Calu3 (cell line): ENCODE results near the gene TLR1. TPM values are rescaled to one million over a fixed set of nuclear protein-coding genes. Genes with fewer than 3 reads are reported as not detected.

Experiments
- BruUV-seq: library from RNA; stranded (reverse); fragments of 400-500 nt; replicated peaks from 2 replicates; lab custom pipeline; 2021; lab: Mats Ljungman, UMichigan
- CTCF ChIA-PET: fragments of 300-600 bp; sonication (Branson Sonifier 250); formaldehyde crosslinking; loops from one replicate; lab custom pipeline; 2022; ENCODE audit warnings: antibody characterized with exemption; lab: Charles Lee
- DNase-seq: peaks from one replicate; pipeline ENCODE4 v3.0.0; 2022
- H3K27ac Mint-ChIP-seq: one replicate; pipeline ENCODE4 v1.8.0; 2022; ENCODE audit warnings: mixed read lengths; ENCODE audit not compliant: unreplicated experiment
- H3K27me3 Mint-ChIP-seq: one replicate; pipeline ENCODE4 v1.8.0; 2022; ENCODE audit warnings: mixed read lengths; ENCODE audit not compliant: unreplicated experiment
- H3K36me3 Mint-ChIP-seq: one replicate; pipeline ENCODE4 v1.8.0; 2022; ENCODE audit warnings: mild to moderate bottlenecking, moderate library complexity, mixed read lengths; ENCODE audit not compliant: insufficient read depth, unreplicated experiment
- H3K4me1 Mint-ChIP-seq: one replicate; pipeline ENCODE4 v1.8.0; 2022; ENCODE audit warnings: mild to moderate bottlenecking, low read depth, mixed read lengths; ENCODE audit not compliant: unreplicated experiment
- H3K4me3 Mint-ChIP-seq: one replicate; pipeline ENCODE4 v1.8.0; 2022; ENCODE audit warnings: mild to moderate bottlenecking, low read depth, moderate library complexity, mixed read lengths; ENCODE audit not compliant: unreplicated experiment
- H3K9me3 Mint-ChIP-seq: one replicate; pipeline ENCODE4 v1.8.0; 2022; ENCODE audit warnings: low read depth, mixed read lengths; ENCODE audit not compliant: unreplicated experiment
- intact Hi-C: fragments of 100-400 bp; cut with micrococcal nuclease; formaldehyde crosslinking; loops from one replicate; pipeline ENCODE4 v1.10.0; 2022; ENCODE audit not compliant: unreplicated experiment
- total RNA-seq: library from RNA; stranded (reverse); gene quantifications from 2 replicates; pipeline ENCODE4 v1.2.3, GENCODE V29; 2022
- TF ChIP-seq, protein P1 (sequence below): fragments of 200-600 bp; IDR thresholded peaks from one replicate; pipeline ENCODE4 v1.8.0; 2022; ENCODE audit warnings: antibody characterized with exemption; ENCODE audit not compliant: unreplicated experiment

Gene TLR1
- total RNA-seq, 1 experiment from 2014 or later: 1.3 TPM

- BruUV-seq: no TSS peak
- CTCF ChIA-PET: interaction anchor here (1.5 to 1.6 kb wide), 2 partner anchors 46 to 736 kb away, joined by 4 to 8 read pairs; no protein-coding TSS in a partner anchor
- TF ChIP-seq, protein P1, sequence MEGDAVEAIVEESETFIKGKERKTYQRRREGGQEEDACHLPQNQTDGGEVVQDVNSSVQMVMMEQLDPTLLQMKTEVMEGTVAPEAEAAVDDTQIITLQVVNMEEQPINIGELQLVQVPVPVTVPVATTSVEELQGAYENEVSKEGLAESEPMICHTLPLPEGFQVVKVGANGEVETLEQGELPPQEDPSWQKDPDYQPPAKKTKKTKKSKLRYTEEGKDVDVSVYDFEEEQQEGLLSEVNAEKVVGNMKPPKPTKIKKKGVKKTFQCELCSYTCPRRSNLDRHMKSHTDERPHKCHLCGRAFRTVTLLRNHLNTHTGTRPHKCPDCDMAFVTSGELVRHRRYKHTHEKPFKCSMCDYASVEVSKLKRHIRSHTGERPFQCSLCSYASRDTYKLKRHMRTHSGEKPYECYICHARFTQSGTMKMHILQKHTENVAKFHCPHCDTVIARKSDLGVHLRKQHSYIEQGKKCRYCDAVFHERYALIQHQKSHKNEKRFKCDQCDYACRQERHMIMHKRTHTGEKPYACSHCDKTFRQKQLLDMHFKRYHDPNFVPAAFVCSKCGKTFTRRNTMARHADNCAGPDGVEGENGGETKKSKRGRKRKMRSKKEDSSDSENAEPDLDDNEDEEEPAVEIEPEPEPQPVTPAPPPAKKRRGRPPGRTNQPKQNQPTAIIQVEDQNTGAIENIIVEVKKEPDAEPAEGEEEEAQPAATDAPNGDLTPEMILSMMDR: no peak
- Mint-ChIP-seq H3K36me3 (no peaks in the 10 kb centered on the region), H3K27me3 (no peaks in the 10 kb centered on the region), H3K4me1 (no peaks in the 10 kb centered on the region), H3K9me3 (peaks cover 6% of the 10 kb centered on the region), H3K27ac (no peak overlapping the region), H3K4me3 (peak overlapping the region; percentile 16)
- no peak for DNase-seq
- intact Hi-C loops: loop anchor here (2.0 kb wide), 1 partner anchor 45 kb away; no protein-coding TSS in a partner anchor
Measured at GRCh38 chr4:38805530-38806145, 1.0 kb upstream of the TLR1 start.

DNA sequence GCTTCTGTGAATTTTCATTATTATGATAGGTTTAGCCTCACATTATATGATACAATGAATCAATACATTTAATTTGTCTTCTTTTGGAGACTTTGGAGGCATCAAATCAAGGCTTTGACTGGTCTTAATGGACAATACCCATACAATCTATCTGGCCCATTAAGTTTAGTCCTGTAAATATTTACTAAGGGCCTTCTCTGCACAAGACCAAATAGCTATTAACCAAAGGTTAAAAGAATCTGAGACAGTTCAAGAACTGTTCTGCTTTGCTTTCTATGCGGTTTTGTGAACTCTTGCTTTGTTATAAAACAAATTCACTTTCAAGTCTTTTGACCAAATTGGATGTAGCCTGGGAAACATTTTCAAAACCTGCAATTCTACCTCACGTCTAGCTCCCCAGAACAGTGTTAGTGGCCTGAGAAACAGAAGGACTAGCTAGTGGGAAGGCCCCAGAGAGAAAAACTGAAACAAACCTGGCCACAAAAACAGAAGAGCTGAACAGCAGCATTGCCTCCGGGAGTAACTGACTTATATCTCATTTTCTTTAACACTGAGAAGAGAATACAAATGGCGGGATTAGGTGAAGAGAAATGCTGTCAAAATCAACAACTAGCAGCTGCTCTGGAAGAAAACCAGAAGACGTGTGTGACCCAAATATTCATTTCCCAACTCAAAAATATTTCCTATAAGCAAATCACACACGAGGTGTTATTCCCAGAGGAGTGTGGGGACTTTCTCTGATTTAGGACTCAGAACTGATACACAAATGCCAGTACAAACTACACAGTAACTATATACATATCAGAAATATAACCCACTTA is 548 bp downstream of the TLR1 start:
- no peak overlapping the region for H3K4me3 Mint-ChIP-seq
- H3K36me3 Mint-ChIP-seq: no peaks in the 10 kb centered on the region
- TF ChIP-seq, protein P1: no peak
- no peak for DNase-seq
- no peak overlapping the region for H3K27ac Mint-ChIP-seq
- no peaks in the 10 kb centered on the region for H3K27me3 Mint-ChIP-seq
- peaks cover 8% of the 10 kb centered on the region for H3K9me3 Mint-ChIP-seq
- no peaks in the 10 kb centered on the region for H3K4me1 Mint-ChIP-seq
- CTCF ChIA-PET: interaction anchor here (0.7 to 1.6 kb wide), 5 partner anchors 21 to 735 kb away, joined by 3 to 8 read pairs (median 3); partner anchors contain the start of gene TLR10
- intact Hi-C loops: loop anchor here (1.0 to 2.0 kb wide), 2 partner anchors 16 to 43 kb away; no protein-coding TSS in a partner anchor
- BruUV-seq: no TSS peak

DNA sequence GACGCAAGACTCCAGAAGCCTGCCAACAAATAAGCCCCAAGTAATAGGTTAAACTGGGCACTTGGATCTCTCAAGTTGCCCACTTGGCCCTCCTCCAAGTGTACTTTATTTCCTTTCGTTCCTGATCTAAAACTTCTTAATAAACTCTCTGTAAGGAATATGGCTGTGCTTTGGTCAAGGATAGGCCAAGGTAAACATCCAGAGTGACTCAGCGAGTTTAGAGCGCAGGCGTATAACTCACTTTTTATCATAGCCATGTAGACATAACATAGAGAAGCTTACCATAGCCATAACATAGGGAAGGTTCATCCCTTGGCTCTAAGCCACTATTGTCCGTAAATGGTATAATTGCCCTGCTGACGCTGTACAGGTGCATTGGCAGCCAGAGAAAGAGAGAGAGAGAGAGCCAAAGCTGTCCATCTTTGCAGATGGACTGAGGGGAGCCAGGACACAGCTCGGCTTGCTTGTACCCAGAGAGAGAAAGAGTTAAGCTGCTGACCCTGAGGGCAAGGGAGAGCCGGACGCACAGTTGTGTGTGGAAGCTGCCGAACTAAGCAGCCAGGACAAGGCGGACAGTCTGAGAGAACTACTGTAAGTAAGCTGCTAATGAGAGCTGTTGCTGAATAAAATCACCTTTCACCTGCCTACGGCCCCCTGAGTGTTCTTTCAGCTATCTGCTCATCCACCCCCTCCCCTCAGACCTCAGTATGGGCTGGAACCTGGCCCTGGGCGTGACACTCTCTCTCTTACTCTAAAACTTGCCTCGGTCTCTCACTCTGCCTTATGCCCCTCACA is 1.8 kb downstream of the TLR1 start:
- no TSS peak for BruUV-seq
- TF ChIP-seq, protein P1: no peak
- Mint-ChIP-seq H3K27me3 (no peaks in the 10 kb centered on the region), H3K36me3 (no peaks in the 10 kb centered on the region), H3K4me3 (no peak overlapping the region), H3K4me1 (no peaks in the 10 kb centered on the region), H3K27ac (no peak overlapping the region), H3K9me3 (peaks cover 8% of the 10 kb centered on the region)
- DNase-seq: no peak
- CTCF ChIA-PET: interaction anchor here (1.6 kb wide), 1 partner anchor 43 kb away, joined by 6 read pairs; no protein-coding TSS in a partner anchor
- intact Hi-C loops: no loop called here

DNA sequence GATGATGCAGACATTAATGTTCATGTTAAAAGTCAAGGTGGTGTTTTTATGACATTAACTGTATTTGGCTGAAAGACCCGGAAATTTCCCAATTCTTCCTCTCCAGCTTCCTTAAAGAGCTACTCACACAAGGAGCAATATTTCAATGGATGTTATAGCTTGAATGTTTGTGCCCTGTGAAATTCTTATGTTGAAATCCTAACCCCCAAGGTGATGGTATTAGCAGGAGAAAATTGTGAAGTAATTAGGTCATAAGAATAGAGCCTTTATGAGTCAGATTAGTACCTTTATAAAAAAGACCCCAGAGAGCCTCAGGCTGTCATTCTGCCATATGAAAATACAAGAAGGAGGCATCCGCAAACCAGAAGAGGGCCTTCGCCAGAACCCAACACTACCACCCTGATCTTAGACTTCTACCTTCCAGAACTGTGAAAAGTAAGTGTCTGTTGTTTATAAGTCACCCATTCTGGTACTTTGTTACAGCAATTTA is 3.6 kb downstream of the TLR1 start:
- Mint-ChIP-seq H3K36me3 (no peaks in the 10 kb centered on the region), H3K27me3 (no peaks in the 10 kb centered on the region), H3K4me3 (no peak overlapping the region), H3K27ac (no peak overlapping the region), H3K4me1 (no peaks in the 10 kb centered on the region), H3K9me3 (peaks cover 8% of the 10 kb centered on the region)
- TF ChIP-seq, protein P1: no peak
- CTCF ChIA-PET: no interaction called here
- no peak for DNase-seq
- intact Hi-C loops: no loop called here
- BruUV-seq: no TSS peak
